DOHH2 (cell line): ENCODE results near the gene LINGO3.

Experiments used
- H3F3A ChIP-seq: fragments of 200-600 bp; sonication (generic), shearing (Covaris generic); 2 replicates; pipeline ENCODE4 v1.6.0; 2016; ENCODE audit warnings: antibody characterized with exemption, mild to moderate bottlenecking; ENCODE audit not compliant: control insufficient read depth, insufficient read depth
- H3K27ac ChIP-seq: fragments of 200-600 bp; sonication (generic); 2 replicates; pipeline ENCODE4 v1.5.1; 2014; ENCODE audit warnings: low read depth, mild to moderate bottlenecking, low read length, moderate library complexity
- H3K27me3 ChIP-seq: fragments of 200-600 bp; sonication (generic); 2 replicates; pipeline ENCODE4 v1.6.1; 2014; ENCODE audit warnings: mild to moderate bottlenecking, low read length, mixed read lengths; ENCODE audit not compliant: control insufficient read depth
- H3K36me3 ChIP-seq: fragments of 200-600 bp; sonication (generic); 2 replicates; pipeline ENCODE4 v1.6.1; 2014; ENCODE audit warnings: mild to moderate bottlenecking, low read length, moderate library complexity, mixed read lengths; ENCODE audit not compliant: control insufficient read depth
- H3K4me1 ChIP-seq: fragments of 200-600 bp; sonication (generic); 2 replicates; pipeline ENCODE4 v1.6.1; 2014; ENCODE audit warnings: mild to moderate bottlenecking, low read length, mixed read lengths; ENCODE audit not compliant: control insufficient read depth
- H3K4me2 ChIP-seq: fragments of 200-600 bp; sonication (generic); 2 replicates; pipeline ENCODE4 v1.6.0; 2014; ENCODE audit warnings: mild to moderate bottlenecking, low read length, moderate library complexity
- H3K4me3 ChIP-seq: fragments of 200-600 bp; sonication (generic); 2 replicates; pipeline ENCODE4 v1.5.1; 2014; ENCODE audit warnings: mild to moderate bottlenecking, low read length, mixed read lengths
- H3K79me2 ChIP-seq: fragments of 200-600 bp; sonication (generic); 2 replicates; pipeline ENCODE4 v1.6.1; 2014; ENCODE audit warnings: mild to moderate bottlenecking, low read length, mixed read lengths; ENCODE audit not compliant: control insufficient read depth
- H3K9me2 ChIP-seq: fragments of 200-600 bp; sonication (generic); replicated peaks from 2 replicates; pipeline ENCODE4 v1.6.1; 2014; ENCODE audit warnings: mild to moderate bottlenecking, low read length, mixed read lengths; ENCODE audit not compliant: control insufficient read depth
- H3K9me3 ChIP-seq: fragments of 200-600 bp; sonication (generic); 2 replicates; pipeline ENCODE4 v1.6.1; 2014; ENCODE audit warnings: antibody characterized with exemption, low read length, mixed read lengths; ENCODE audit not compliant: control insufficient read depth, insufficient read depth
- H4K20me1 ChIP-seq: fragments of 200-600 bp; sonication (generic); 2 replicates; pipeline ENCODE4 v1.6.0; 2014; ENCODE audit warnings: low read depth, mild to moderate bottlenecking, antibody characterized with exemption, low read length, moderate library complexity; ENCODE audit not compliant: control insufficient read depth, insufficient read depth
- EZH2phosphoT487 ChIP-seq: fragments of 200-600 bp; sonication (generic); IDR thresholded peaks from 2 replicates; pipeline ENCODE4 v1.6.1; 2017; ENCODE audit warnings: borderline replicate concordance, mild to moderate bottlenecking, antibody characterized with exemption, low read length, moderate library complexity, mixed read lengths
- TF ChIP-seq, protein P1 (sequence below): fragments of 200-600 bp; sonication (generic); IDR thresholded peaks from one replicate; pipeline ENCODE4 v1.5.1; 2014; ENCODE audit warnings: antibody characterized with exemption, mild to moderate bottlenecking, low read depth, low read length; ENCODE audit not compliant: poor library complexity, severe bottlenecking

LINGO3 gene

DNA sequence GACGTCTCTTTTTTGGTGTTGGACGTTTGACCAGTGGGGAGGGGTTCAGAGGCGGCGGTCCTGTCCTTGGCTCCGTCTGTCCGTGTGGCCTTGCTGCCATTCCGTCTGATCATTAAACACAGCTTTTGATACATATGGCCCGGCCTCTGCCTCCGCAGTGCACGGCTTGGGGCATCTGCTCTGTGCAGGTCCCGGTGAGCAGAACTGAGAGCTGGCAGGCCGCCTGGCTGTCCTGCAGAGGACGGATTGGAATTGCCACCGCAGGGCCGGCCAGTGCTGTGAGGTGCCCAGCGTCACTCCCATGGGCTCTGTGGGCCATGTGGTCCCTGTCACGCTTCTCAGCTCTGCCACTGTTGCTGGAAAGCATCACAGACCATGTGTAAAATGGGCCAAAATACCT is 46.7 kb upstream of the LINGO3 start:
- no peaks in the 10 kb centered on the region for H3F3A ChIP-seq
- H3K4me2 ChIP-seq = no peak overlapping the region
- H3K4me1 ChIP-seq = no peaks in the 10 kb centered on the region
- no peaks in the 10 kb centered on the region for H3K79me2 ChIP-seq
- peaks cover 13% of the 10 kb centered on the region; the same call in 1 of the 2 replicates for H3K36me3 ChIP-seq
- no peaks in the 10 kb centered on the region for H3K27me3 ChIP-seq
- H4K20me1 ChIP-seq = no peaks in the 10 kb centered on the region
- H3K9me3 ChIP-seq = no peaks in the 10 kb centered on the region
- no peak overlapping the region for H3K27ac ChIP-seq
- TF ChIP-seq, protein P1, sequence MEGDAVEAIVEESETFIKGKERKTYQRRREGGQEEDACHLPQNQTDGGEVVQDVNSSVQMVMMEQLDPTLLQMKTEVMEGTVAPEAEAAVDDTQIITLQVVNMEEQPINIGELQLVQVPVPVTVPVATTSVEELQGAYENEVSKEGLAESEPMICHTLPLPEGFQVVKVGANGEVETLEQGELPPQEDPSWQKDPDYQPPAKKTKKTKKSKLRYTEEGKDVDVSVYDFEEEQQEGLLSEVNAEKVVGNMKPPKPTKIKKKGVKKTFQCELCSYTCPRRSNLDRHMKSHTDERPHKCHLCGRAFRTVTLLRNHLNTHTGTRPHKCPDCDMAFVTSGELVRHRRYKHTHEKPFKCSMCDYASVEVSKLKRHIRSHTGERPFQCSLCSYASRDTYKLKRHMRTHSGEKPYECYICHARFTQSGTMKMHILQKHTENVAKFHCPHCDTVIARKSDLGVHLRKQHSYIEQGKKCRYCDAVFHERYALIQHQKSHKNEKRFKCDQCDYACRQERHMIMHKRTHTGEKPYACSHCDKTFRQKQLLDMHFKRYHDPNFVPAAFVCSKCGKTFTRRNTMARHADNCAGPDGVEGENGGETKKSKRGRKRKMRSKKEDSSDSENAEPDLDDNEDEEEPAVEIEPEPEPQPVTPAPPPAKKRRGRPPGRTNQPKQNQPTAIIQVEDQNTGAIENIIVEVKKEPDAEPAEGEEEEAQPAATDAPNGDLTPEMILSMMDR = no peak
- no peak for TF ChIP-seq EZH2phosphoT487
- H3K9me2 ChIP-seq = no peaks in the 10 kb centered on the region
- H3K4me3 ChIP-seq = no peak overlapping the region

DNA sequence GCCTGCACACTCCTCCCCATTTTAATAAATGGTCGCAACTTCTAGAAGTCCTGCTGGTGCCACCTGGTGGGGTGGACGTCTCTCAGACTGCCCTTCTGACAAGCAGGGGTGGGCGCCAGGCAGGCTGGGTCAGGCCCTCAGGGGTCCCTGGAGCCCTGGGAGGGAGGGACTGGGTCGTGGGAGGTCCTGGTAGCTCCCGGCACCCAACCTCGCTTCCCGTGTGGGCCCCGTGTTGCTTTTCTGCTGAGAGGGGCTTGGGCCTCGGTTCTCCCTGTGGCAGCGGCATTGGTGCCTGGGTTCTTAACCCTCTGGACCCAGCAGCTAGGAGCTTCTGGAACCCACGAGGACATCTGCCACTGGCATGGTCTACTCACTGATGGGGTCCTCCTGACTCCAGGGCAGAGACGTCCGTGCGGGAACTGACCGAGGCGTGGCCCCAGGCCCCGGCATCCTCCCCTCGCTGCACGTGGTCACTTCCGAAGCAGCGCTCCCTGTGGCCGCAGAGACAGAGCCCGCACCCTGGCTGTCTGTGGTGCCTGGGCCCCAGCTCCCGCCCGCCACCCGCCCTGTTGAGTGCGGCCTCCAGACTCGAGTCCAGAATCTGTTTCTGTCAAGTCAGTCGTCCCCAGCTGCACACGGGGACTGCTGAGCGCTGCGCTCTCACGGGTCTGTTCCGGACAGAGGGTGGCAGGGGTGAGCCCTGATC is 46.1 kb upstream of the LINGO3 start:
- Histone ChIP-seq H3K27ac (no peak overlapping the region), H3K36me3 (peaks cover 13% of the 10 kb centered on the region; the same call in 1 of the 2 replicates), H3K9me2 (no peaks in the 10 kb centered on the region), H3K4me3 (no peak overlapping the region), H3K79me2 (no peaks in the 10 kb centered on the region), H3K4me1 (no peaks in the 10 kb centered on the region), H4K20me1 (no peaks in the 10 kb centered on the region), H3K4me2 (no peak overlapping the region), H3K9me3 (no peaks in the 10 kb centered on the region), H3K27me3 (no peaks in the 10 kb centered on the region), H3F3A (no peaks in the 10 kb centered on the region)
- TF ChIP-seq, protein P1 = no peak
- no peak for TF ChIP-seq EZH2phosphoT487

DNA sequence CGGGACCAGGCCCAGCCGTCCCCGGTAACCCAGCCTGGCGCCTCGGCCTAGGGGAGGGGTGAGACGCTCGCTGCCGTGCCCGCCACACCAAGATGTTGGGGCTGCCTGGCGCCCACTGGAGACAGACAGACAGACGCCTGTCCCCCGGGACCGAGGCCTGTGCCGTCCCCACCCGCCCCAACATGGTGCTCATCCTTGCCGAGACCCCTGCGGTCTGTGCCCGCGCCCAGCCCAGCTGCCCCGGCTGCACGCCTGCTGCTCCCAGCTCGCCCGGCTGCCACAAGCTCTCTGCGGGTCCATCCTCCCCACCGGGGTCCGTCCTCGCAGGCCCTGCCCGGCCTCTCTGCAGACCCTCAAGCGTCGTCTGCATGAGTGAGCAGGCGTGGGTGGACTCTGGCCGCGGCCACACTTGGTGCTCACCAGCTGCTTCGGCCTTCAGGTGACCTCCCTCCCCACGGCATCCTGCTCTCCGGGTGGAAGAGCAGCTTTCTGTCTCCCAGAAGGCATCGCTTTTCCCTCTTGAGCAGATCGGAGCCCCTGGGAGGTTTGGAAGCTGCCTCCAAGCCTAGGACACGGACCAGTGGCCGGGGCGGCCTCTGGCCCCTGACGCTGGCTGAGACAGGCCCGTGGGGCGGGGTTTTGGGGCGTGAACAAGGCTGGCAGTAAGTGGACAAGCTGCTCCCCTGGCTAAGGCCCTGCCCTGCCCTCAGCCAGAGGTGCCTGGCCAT is 45.4 kb upstream of the LINGO3 start:
- Histone ChIP-seq H3K4me2 (no peak overlapping the region), H4K20me1 (no peaks in the 10 kb centered on the region), H3K9me2 (no peaks in the 10 kb centered on the region), H3F3A (no peaks in the 10 kb centered on the region), H3K27me3 (no peaks in the 10 kb centered on the region), H3K9me3 (no peaks in the 10 kb centered on the region), H3K79me2 (no peaks in the 10 kb centered on the region), H3K4me3 (no peak overlapping the region), H3K27ac (no peak overlapping the region), H3K4me1 (no peaks in the 10 kb centered on the region), H3K36me3 (peaks cover 13% of the 10 kb centered on the region; the same call in 1 of the 2 replicates)
- no peak for TF ChIP-seq EZH2phosphoT487
- TF ChIP-seq, protein P1 = no peak
